Hypothalamus (tissue), 51 donors: ENCODE results near the gene AGPAT4.
"Not testable (repeated sequence)": the region's sequence is repeated elsewhere in the genome, so short reads cannot be mapped to it uniquely, and the experiment has no call there.

ENCODE experiments used
- DNase-seq, 51 donors: peaks; one replicate each; lab custom pipeline; 2025; lab: John Stamatoyannopoulos, UW

Gene AGPAT4

DNA sequence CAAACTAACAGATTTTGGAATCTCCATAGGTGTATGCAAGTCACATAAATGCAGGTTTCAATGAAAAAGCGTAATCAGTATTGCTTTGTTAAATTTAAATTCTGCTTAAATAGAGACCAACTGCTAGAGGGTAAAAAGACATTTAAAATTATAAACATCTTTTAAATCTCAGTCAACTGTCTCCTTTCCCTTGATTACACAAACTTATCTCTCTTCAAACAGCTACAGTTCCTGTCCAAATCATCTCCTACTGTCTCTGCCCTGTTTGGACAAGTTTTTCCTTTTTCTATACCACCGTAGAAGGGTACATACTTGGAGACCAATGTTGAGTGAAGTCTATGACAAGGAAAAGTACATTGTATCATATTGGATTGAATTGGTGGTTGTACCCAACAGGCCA, 43.5 kb downstream of the AGPAT4 start:
- DNase-seq, result no peak

- DNase-seq, result peak in 2 of 51 donors; percentile 62 to 63
These were observed 44.8 kb downstream of the AGPAT4 start for GRCh38 chr6:161228921-161229591.

DNA sequence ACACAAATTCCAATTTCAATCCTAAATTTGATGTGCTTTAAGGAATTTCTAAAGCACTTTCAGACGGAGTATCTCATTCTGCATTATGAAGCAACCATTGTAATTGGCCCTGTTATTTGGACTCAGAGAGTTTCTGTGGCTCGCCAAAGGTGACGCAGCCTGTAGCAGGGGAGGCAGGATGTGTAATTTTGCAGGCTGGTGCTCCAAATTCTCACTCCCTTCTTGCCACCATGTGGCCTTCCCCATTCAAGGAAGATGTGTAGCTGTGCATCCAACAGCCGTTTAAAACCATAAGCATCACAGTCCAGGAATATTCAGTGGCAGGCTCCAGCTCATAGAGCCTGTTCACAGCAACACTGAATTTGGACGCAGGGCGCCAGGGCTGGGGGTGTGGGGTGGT, 45.8 kb downstream of the AGPAT4 start:
- peak in 2 of 51 donors; percentile 49 to 53 for DNase-seq

GRCh38 chr6:161227004-161227960, 46.6 kb downstream of the AGPAT4 start:
- DNase-seq, result no peak

GRCh38 chr6:161226009-161226964, 47.6 kb downstream of the AGPAT4 start:
- DNase-seq, result no peak

DNA sequence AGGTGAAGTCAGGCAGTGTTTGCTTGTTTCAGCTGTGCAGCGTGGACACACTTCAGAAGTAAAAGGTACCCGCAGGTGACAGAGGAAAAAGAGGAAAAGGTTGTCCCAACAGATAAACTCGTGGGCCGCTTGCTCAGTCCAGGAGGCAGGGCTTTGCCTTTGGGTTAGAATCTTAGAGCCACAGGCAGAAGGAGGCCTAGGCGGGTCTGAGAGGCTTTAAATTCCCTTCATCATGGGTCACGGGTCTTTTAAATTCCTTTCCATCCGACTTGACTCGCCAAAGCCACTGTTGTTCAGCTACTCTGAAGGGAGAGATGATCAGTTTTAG, 48.2 kb downstream of the AGPAT4 start:
- no peak for DNase-seq

- DNase-seq, result not testable (repeated sequence)
These were observed 48.7 kb downstream of the AGPAT4 start for GRCh38 chr6:161224951-161225680.

DNA sequence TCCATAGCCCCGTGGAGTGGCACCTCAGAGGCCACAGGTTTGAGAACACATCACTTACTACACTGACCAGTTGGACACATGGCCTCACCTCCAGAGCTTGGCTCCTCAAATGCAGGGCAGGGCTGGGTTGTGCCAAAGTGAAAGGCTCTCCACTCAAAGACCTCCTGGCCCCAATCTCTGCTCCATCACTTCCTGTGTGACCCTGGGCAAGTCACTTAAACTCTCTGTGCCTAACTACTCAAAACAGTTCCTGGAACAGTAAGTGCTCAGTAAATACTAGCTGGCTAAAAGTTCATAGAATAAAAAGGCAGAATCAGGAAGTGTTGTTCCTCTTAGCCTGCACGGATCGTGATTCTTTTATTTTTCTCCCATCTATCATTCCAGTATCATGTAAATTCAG, 50.2 kb downstream of the AGPAT4 start:
- DNase-seq, result no peak

- no peak for DNase-seq
These were observed 51.1 kb downstream of the AGPAT4 start for GRCh38 chr6:161222706-161223234.

- DNase-seq, result no peak
These were observed 53.5 kb downstream of the AGPAT4 start for GRCh38 chr6:161220346-161220745.

DNA sequence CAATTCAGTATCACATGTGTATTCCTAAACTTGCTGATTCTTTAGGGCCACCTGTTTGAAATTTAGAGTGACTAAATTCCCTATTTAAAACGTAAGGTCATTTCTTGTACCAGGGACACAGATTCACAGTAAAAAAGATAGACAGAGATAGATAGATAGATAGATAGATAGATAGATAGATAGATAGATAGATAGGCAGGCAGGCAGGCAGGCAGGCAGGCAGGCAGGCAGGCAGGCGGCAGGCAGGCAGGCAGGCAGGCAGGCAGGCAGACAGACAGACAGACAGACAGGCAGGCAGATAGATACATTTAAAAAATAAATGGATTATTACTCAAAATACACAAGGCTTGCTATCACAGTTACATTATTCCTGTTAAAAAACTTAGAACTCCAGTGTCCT, 54.2 kb downstream of the AGPAT4 start:
- no peak for DNase-seq

DNA sequence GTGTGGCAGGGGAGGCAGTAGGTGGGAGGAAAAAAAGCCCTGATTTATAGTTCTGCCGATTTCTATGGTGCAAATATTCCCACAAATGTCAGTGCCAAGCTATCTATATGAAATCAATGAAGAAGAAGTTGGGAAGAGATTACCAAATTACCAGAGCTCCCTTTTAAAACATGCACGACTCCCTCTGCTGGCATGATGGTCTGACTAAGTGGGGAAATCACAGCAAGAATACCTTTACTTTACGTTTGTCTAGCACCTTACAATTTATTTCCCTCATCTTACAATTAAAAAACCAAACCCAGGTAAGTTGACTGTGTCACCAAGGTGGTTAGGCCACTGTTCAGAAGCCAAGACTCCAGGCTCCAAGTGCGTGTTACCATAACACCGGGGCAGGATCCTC, 55.6 kb downstream of the AGPAT4 start:
- no peak for DNase-seq

GRCh38 chr6:161217628-161218027, 56.2 kb downstream of the AGPAT4 start:
- peak in 3 of 51 donors; percentile 26 to 36 (median 29) for DNase-seq

GRCh38 chr6:161216616-161217205, 57.1 kb downstream of the AGPAT4 start:
- no peak for DNase-seq

GRCh38 chr6:161215876-161216615, 57.8 kb downstream of the AGPAT4 start:
- DNase-seq, result no peak

GRCh38 chr6:161215193-161215592, 58.7 kb downstream of the AGPAT4 start:
- no peak for DNase-seq

GRCh38 chr6:161214722-161215121, 59.1 kb downstream of the AGPAT4 start:
- no peak for DNase-seq

DNA sequence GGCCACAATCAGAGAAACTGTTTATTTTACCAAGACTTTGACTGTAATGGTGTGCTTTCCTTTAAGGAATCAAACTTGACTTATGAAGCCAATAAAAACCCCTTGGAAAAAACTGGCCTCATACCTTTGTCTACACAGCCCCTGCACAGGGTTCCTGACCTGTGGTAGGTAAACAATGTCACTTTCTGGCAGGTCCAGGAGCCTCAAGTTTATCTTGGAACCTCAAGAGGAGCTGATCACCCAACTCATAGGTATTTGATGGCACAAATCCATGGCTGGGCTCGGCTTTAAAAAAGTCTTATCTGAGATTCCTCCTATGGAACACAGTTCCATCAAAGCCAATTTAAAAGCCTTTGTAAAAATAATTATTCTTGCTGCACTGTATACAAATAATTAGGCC, 61.0 kb downstream of the AGPAT4 start:
- no peak for DNase-seq
